ENCODE measurements around the gene ZBTB44.

DNA sequence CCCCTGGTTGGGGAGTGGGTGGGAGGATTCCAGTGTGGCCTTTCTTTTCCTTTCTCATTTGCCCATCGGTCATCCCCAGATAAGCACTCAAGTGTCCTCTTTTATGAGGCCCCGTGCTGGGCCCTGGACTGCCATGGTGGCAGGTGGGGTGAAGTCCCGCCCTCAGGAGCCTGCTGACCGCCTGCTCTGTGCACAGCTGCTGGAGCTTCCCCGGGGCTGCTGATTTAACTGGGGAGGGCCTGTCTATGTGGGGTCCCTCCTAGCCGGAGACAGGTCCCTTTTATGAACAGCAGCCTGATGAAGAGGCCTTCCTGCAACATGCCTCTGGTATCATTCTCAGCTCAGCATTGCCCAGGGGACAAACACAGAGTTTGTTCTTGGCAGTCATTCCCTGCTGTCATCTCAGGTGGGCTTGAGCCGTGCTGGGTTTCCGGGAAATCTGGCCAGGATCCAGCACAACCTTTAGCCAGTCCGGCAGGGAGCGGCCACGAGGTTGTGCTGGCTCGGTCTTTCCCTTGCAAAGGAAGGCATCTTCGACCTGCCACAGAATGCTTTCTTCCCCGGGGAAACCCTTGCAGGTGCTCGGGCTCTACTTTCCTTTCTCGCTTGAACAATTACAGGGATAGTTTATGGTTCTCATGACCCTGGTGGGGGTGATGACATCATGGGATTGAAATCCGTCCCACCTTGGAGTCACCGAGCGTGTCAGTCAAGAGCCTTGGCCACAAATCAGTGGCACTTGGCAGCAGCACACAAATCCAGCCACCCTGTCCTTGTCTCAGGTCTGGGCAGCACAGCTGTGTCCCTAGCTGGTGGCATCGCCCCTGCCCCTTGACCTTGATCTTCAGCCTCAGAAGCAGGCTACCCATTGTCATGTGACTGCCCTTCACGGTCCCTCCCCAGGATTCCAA, 135.1 kb downstream of the ZBTB44 start:
- TF ChIP-seq SMC3 (IDR thresholded peaks at IDR 0.05; ENCODE audit: low read depth, low read length) (no peak), SIN3A (IDR thresholded peaks at IDR 0.05; ENCODE audit: borderline replicate concordance, low read depth, low read length) (no peak), RCOR1 (IDR thresholded peaks at IDR 0.05; ENCODE audit: low read length) (no peak), EZH2phosphoT487 (IDR thresholded peaks at IDR 0.05; ENCODE audit: borderline replicate concordance, low read depth) (no peak), EP300 (IDR thresholded peaks at IDR 0.05; ENCODE audit: borderline replicate concordance in 1 of 2, low read depth in 1 of 2, low read length in 1 of 2) (no peak), RXRA (IDR thresholded peaks at IDR 0.05; ENCODE audit: borderline replicate concordance, low read depth) (no peak), GABPA (IDR thresholded peaks at IDR 0.05; ENCODE audit: low read depth) (no peak), CHD2 (IDR thresholded peaks at IDR 0.05; ENCODE audit: low read length, partially characterized antibody) (no peak), NFIC (IDR thresholded peaks at IDR 0.05; ENCODE audit: borderline replicate concordance) (no peak)
- TF ChIP-seq, protein P1, sequence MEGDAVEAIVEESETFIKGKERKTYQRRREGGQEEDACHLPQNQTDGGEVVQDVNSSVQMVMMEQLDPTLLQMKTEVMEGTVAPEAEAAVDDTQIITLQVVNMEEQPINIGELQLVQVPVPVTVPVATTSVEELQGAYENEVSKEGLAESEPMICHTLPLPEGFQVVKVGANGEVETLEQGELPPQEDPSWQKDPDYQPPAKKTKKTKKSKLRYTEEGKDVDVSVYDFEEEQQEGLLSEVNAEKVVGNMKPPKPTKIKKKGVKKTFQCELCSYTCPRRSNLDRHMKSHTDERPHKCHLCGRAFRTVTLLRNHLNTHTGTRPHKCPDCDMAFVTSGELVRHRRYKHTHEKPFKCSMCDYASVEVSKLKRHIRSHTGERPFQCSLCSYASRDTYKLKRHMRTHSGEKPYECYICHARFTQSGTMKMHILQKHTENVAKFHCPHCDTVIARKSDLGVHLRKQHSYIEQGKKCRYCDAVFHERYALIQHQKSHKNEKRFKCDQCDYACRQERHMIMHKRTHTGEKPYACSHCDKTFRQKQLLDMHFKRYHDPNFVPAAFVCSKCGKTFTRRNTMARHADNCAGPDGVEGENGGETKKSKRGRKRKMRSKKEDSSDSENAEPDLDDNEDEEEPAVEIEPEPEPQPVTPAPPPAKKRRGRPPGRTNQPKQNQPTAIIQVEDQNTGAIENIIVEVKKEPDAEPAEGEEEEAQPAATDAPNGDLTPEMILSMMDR (IDR thresholded peaks at IDR 0.05), result no peak
- TF ChIP-seq, protein P2, sequence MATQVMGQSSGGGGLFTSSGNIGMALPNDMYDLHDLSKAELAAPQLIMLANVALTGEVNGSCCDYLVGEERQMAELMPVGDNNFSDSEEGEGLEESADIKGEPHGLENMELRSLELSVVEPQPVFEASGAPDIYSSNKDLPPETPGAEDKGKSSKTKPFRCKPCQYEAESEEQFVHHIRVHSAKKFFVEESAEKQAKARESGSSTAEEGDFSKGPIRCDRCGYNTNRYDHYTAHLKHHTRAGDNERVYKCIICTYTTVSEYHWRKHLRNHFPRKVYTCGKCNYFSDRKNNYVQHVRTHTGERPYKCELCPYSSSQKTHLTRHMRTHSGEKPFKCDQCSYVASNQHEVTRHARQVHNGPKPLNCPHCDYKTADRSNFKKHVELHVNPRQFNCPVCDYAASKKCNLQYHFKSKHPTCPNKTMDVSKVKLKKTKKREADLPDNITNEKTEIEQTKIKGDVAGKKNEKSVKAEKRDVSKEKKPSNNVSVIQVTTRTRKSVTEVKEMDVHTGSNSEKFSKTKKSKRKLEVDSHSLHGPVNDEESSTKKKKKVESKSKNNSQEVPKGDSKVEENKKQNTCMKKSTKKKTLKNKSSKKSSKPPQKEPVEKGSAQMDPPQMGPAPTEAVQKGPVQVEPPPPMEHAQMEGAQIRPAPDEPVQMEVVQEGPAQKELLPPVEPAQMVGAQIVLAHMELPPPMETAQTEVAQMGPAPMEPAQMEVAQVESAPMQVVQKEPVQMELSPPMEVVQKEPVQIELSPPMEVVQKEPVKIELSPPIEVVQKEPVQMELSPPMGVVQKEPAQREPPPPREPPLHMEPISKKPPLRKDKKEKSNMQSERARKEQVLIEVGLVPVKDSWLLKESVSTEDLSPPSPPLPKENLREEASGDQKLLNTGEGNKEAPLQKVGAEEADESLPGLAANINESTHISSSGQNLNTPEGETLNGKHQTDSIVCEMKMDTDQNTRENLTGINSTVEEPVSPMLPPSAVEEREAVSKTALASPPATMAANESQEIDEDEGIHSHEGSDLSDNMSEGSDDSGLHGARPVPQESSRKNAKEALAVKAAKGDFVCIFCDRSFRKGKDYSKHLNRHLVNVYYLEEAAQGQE (IDR thresholded peaks at IDR 0.05; ENCODE audit: low read depth, low read length), result no peak

Measured in SK-N-SH (cell line).